A549 (cell line): ENCODE measurements around the gene NUDT16L1. TPM values are rescaled to one million over a fixed set of nuclear protein-coding genes. Genes with fewer than 3 reads are reported as not detected.

ENCODE experiments used
- ATAC-seq, 2 experiments: fragments of 200-7000 bp in 1 of 2; fragments of >200 bp in 1 of 2; cut with Nextera tagmentation in 1 of 2; cut with Tn5 transposase in 1 of 2; 3 replicates each; pipeline versions ENCODE4 v1.8.0 to v1.9.1; 2018 to 2020; ENCODE audit warnings: mild to moderate bottlenecking in 1 of 2, moderate library complexity in 1 of 2
- CTCF ChIA-PET: fragments of 300-600 bp; sonication (Branson Sonifier 250); formaldehyde crosslinking; extraction: SDS; loops from one replicate; lab custom pipeline; 2021; ENCODE audit warnings: antibody characterized with exemption, inconsistent platforms; lab: Yijun Ruan, JAX
- POLR2A ChIA-PET: fragments of 350-600 bp; formaldehyde crosslinking; extraction: SDS; loops from one replicate; lab custom pipeline; 2021; ENCODE audit warnings: antibody characterized with exemption, inconsistent platforms; lab: Yijun Ruan, JAX
- DNase-seq, 2 experiments: peaks; one replicate each; pipeline versions ENCODE4 v3.0.0 to v3.0.0-alpha.2; 2011 to 2016; ENCODE audit warnings: low read depth in 1 of 2, low spot score in 1 of 2
- FAIRE-seq: peaks from 2 replicates; lab custom pipeline; 2011; peaks lifted over from hg19 to GRCh38; lab: Jason Lieb, UNC
- H3K27ac ChIP-seq, 2 experiments: fragments of >200 bp; sonication (Bioruptor Twin); formaldehyde crosslinking; 3 replicates each; pipeline ENCODE4 v1.5.1; 2016 to 2017
- H3K4me1 ChIP-seq: fragments of >200 bp; sonication (Bioruptor Twin); formaldehyde crosslinking; 3 replicates; pipeline ENCODE4 v1.6.1; 2016
- H3K4me2 ChIP-seq: fragments of >200 bp; sonication (Bioruptor Twin); formaldehyde crosslinking; 3 replicates; pipeline ENCODE4 v1.6.1; 2016
- H3K4me3 ChIP-seq: fragments of >200 bp; sonication (Bioruptor Twin); formaldehyde crosslinking; 3 replicates; pipeline ENCODE4 v1.5.1; 2016
- H3K9me3 ChIP-seq: fragments of >200 bp; sonication (Bioruptor Twin); formaldehyde crosslinking; 3 replicates; pipeline ENCODE4 v1.6.1; 2016
- BHLHE40 ChIP-seq: IDR thresholded peaks from 2 replicates; pipeline ENCODE4 v1.6.1; 2012; ENCODE audit warnings: low read depth, low read length, inconsistent platforms
- CBX8 ChIP-seq: fragments of 200-600 bp; sonication (generic); IDR thresholded peaks from 2 replicates; pipeline ENCODE4 v1.6.1; 2016
- CEBPB ChIP-seq, 2 experiments: fragments of >200 bp in 1 of 2; sonication (Bioruptor Twin) in 1 of 2; formaldehyde crosslinking in 1 of 2; IDR thresholded peaks; 2 replicates each; pipeline ENCODE4 v1.6.1; 2012 to 2016
- FOXS1 ChIP-seq: fragments of 250-450 bp; sonication (Bioruptor Pico); IDR thresholded peaks from 2 replicates; pipeline ENCODE4 v1.5.0; 2020; ENCODE audit warnings: mild to moderate bottlenecking, moderate library complexity
- HOXA7 ChIP-seq: fragments of 250-450 bp; sonication (Bioruptor Pico); IDR thresholded peaks from 2 replicates; pipeline ENCODE4 v1.5.0; 2020; ENCODE audit warnings: mild to moderate bottlenecking, moderate library complexity
- JUNB ChIP-seq: fragments of >200 bp; sonication (Bioruptor Twin); formaldehyde crosslinking; IDR thresholded peaks from 2 replicates; pipeline ENCODE4 v1.6.1; 2016
- KDM1A ChIP-seq: fragments of 200-600 bp; sonication (generic); IDR thresholded peaks from 2 replicates; pipeline ENCODE4 v1.6.1; 2016; ENCODE audit warnings: low read depth, mild to moderate bottlenecking
- NFE2L2 ChIP-seq: fragments of 150-350 bp; conservative IDR thresholded peaks from 2 replicates; pipeline ENCODE4 v1.6.1; 2014; ENCODE audit warnings: low read length
- POLR2A ChIP-seq: IDR thresholded peaks from 2 replicates; pipeline ENCODE4 v1.6.1; 2012; ENCODE audit warnings: mild to moderate bottlenecking, low read length
- POLR2AphosphoS2 ChIP-seq: conservative IDR thresholded peaks from 2 replicates; pipeline ENCODE4 v1.6.1; 2012; ENCODE audit warnings: low read length, improper control_type of control experiment, inconsistent platforms
- RAD21 ChIP-seq, 2 experiments: fragments of >200 bp in 1 of 2; sonication (Bioruptor Twin) in 1 of 2; formaldehyde crosslinking in 1 of 2; IDR thresholded peaks in 1 of 2; conservative IDR thresholded peaks in 1 of 2; 2 replicates in 1 of 2; 3 replicates in 1 of 2; pipeline ENCODE4 v1.6.1; 2012 to 2018; ENCODE audit warnings: inconsistent platforms in 1 of 2
- RCOR1 ChIP-seq: fragments of 150-350 bp; IDR thresholded peaks from 2 replicates; pipeline ENCODE4 v1.6.1; 2014; ENCODE audit warnings: antibody characterized with exemption, low read length, low read depth
- RNF2 ChIP-seq: fragments of 200-600 bp; sonication (generic); IDR thresholded peaks from 2 replicates; pipeline ENCODE4 v1.6.1; 2016; ENCODE audit warnings: low read depth, mild to moderate bottlenecking, antibody characterized with exemption, moderate library complexity, borderline replicate concordance
- SMC3 ChIP-seq: fragments of >200 bp; sonication (Bioruptor Twin); formaldehyde crosslinking; IDR thresholded peaks from 3 replicates; pipeline ENCODE4 v1.6.1; 2018; ENCODE audit warnings: inconsistent platforms
- SREBF2 ChIP-seq: fragments of 450-650 bp; IDR thresholded peaks from 2 replicates; pipeline ENCODE4 v1.6.1; 2014; ENCODE audit warnings: mild to moderate bottlenecking, moderate library complexity
- TP53 ChIP-seq: fragments of 250-450 bp; sonication (Bioruptor Pico); IDR thresholded peaks from 2 replicates; pipeline ENCODE4 v1.5.0; 2021; ENCODE audit warnings: mild to moderate bottlenecking, moderate library complexity
- ZNF302 ChIP-seq: fragments of 250-450 bp; sonication (Bioruptor Pico); IDR thresholded peaks from 2 replicates; pipeline ENCODE4 v1.9.0; 2021; ENCODE audit warnings: inconsistent platforms, mild to moderate bottlenecking, moderate library complexity
- WGBS: methylation state at CpG from one replicate; pipeline ENCODE4 v1.1.6; 2017; ENCODE audit errors: missing lambda C conversion rate; 5-methylcytosine and 5-hydroxymethylcytosine counted together
- polyA plus RNA-seq, 4 experiments: library from polyadenylated mRNA; depleted of rRNA in 3 of 4; stranded (reverse); fragments of >200 nt; fragmentation: RNase III in 1 of 4; extraction: RNeasy Plus Mini Kit Qiagen cat#74134 plus additional on column Dnase treatment in 1 of 4; gene quantifications; 2 replicates in 3 of 4; 3 replicates in 1 of 4; pipeline ENCODE4 v1.2.3, GENCODE V29; 2011 to 2017
- TF ChIP-seq, protein P1 (sequence below): fragments of 150-350 bp; IDR thresholded peaks from 2 replicates; pipeline ENCODE4 v1.6.1; 2014; ENCODE audit warnings: low read depth, mild to moderate bottlenecking, low read length
- TF ChIP-seq, protein P2 (sequence below): fragments of 250-450 bp; sonication (Bioruptor Pico); IDR thresholded peaks from 2 replicates; pipeline ENCODE4 v1.5.0; 2021; ENCODE audit warnings: mild to moderate bottlenecking, moderate library complexity, borderline replicate concordance
- TF ChIP-seq, protein P3 (sequence below): IDR thresholded peaks from 2 replicates; pipeline ENCODE4 v1.6.1; 2012
- TF ChIP-seq, protein P4 (sequence below): fragments of >200 bp; sonication (Bioruptor Twin); formaldehyde crosslinking; IDR thresholded peaks from 3 replicates; pipeline ENCODE4 v1.6.1; 2016

NUDT16L1 gene
- polyA plus RNA-seq, 2 of the 4 experiments (the other 2 are of a cell fraction) = 15.5 to 22.9 TPM

DNA sequence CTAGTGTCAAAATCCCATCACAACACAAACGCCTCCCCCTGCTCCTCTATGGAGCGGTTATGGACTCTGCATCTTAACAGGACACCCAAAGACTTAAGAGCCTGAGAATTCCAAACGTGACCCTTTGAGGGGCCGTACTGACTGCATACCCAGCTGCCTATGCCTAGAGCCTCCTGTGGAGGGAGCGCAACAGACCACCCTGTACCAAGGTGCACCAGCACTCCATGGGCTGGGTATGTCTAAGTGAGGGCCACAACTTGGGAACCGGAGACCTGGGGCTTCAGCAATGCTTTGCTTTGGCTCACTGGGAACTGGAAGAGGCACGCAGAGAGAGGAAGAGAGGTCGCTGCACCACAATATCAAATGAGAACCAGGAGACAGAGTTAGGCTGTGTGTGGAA is 35.3 kb downstream of the NUDT16L1 start:
- WGBS = 95% methylated on average over 7 of the region's 8 CpGs
- no peak overlapping the region for H3K4me3 ChIP-seq
- ChIA-PET POLR2A (no interaction called here), CTCF (interaction anchor here (1.6 to 1.9 kb wide), 3 partner anchors 11 to 79 kb away, joined by 5 read pairs; no protein-coding TSS in a partner anchor)
- no peaks in the 10 kb centered on the region for H3K9me3 ChIP-seq
- DNase-seq (no peak), FAIRE-seq (no peak), ATAC-seq (no peak)
- TF ChIP-seq KDM1A = no peak
- no peak for TF ChIP-seq SREBF2
- no peak for TF ChIP-seq ZNF302 (CRISPR knock-in tag)
- TF ChIP-seq, protein P1, sequence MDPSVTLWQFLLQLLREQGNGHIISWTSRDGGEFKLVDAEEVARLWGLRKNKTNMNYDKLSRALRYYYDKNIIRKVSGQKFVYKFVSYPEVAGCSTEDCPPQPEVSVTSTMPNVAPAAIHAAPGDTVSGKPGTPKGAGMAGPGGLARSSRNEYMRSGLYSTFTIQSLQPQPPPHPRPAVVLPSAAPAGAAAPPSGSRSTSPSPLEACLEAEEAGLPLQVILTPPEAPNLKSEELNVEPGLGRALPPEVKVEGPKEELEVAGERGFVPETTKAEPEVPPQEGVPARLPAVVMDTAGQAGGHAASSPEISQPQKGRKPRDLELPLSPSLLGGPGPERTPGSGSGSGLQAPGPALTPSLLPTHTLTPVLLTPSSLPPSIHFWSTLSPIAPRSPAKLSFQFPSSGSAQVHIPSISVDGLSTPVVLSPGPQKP = no peak
- TF ChIP-seq, protein P2, sequence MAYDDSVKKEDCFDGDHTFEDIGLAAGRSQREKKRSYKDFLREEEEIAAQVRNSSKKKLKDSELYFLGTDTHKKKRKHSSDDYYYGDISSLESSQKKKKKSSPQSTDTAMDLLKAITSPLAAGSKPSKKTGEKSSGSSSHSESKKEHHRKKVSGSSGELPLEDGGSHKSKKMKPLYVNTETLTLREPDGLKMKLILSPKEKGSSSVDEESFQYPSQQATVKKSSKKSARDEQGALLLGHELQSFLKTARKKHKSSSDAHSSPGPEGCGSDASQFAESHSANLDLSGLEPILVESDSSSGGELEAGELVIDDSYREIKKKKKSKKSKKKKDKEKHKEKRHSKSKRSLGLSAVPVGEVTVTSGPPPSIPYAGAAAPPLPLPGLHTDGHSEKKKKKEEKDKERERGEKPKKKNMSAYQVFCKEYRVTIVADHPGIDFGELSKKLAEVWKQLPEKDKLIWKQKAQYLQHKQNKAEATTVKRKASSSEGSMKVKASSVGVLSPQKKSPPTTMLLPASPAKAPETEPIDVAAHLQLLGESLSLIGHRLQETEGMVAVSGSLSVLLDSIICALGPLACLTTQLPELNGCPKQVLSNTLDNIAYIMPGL (CRISPR knock-in tag) = no peak
- TF ChIP-seq CBX8 = no peak
- TF ChIP-seq CEBPB (IDR thresholded peaks at IDR 0.05) = no peak
- TF ChIP-seq FOXS1 = no peak
- TF ChIP-seq, protein P3, sequence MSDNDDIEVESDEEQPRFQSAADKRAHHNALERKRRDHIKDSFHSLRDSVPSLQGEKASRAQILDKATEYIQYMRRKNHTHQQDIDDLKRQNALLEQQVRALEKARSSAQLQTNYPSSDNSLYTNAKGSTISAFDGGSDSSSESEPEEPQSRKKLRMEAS = no peak
- no peak overlapping the region for H3K27ac ChIP-seq
- no peak overlapping the region for H3K4me2 ChIP-seq
- peaks cover 4% of the 10 kb centered on the region; the same call in 1 of the 3 replicates for H3K4me1 ChIP-seq

DNA sequence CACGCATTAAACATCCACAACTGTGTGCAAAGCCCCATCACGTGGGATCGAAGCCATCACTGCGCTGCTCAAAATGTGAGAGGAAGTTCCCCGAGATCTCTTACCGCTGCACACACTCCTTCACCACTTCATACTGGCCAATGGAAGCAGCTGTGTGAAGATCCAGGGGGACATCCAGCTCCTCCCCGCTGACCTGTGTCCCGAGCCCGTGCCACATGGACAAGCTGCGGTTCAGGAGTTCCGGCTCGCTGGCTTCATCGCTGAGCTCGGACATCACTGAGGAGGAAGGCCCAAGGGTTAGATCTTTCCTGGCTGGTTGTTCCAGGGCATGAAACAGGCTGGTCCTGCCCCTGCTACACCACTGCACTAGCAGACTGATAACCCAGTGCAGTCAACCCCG is 36.5 kb downstream of the NUDT16L1 start:
- H3K4me1 ChIP-seq = peaks cover 4% of the 10 kb centered on the region; the same call in 1 of the 3 replicates
- ATAC-seq (no peak), DNase-seq (no peak), FAIRE-seq (no peak)
- no peaks in the 10 kb centered on the region for H3K9me3 ChIP-seq
- ChIA-PET CTCF (interaction anchor here (1.4 to 1.9 kb wide), 4 partner anchors 12 to 227 kb away, joined by 3 to 5 read pairs (median 5); no protein-coding TSS in a partner anchor), POLR2A (no interaction called here)
- TF ChIP-seq TP53 (CRISPR knock-in tag) (no peak), JUNB (no peak), SMC3 (no peak), POLR2A (no peak), NFE2L2 (no peak), BHLHE40 (no peak), POLR2AphosphoS2 (no peak), RCOR1 (no peak), RAD21 (conservative IDR thresholded peaks at IDR 0.05 in 1 of 2, IDR thresholded peaks at IDR 0.05 in 1 of 2) (no peak), RNF2 (no peak), HOXA7 (CRISPR knock-in tag) (no peak)
- TF ChIP-seq, protein P4, sequence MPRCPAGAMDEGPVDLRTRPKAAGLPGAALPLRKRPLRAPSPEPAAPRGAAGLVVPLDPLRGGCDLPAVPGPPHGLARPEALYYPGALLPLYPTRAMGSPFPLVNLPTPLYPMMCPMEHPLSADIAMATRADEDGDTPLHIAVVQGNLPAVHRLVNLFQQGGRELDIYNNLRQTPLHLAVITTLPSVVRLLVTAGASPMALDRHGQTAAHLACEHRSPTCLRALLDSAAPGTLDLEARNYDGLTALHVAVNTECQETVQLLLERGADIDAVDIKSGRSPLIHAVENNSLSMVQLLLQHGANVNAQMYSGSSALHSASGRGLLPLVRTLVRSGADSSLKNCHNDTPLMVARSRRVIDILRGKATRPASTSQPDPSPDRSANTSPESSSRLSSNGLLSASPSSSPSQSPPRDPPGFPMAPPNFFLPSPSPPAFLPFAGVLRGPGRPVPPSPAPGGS = no peak
- no peak overlapping the region for H3K4me3 ChIP-seq
- H3K4me2 ChIP-seq = no peak overlapping the region
- no peak overlapping the region for H3K27ac ChIP-seq
- WGBS = 97% methylated on average over 14 of the region's 15 CpGs
